Heart left ventricle (tissue), 13 donors: ENCODE measurements around the gene GET4.

ENCODE experiments used
- POLR2A ChIP-seq, 2 donors: fragments of 450-650 bp; IDR thresholded peaks; one replicate each; pipeline ENCODE4 v1.6.1; 2017; ENCODE audit warnings: antibody characterized with exemption in 2 of 2, mild to moderate bottlenecking in 2 of 2, moderate library complexity in 2 of 2
- TF ChIP-seq, protein P1 (sequence below), 12 donors: fragments of 200-600 bp; sonication (generic) in 4 of 12; IDR thresholded peaks; one replicate each; pipeline versions ENCODE4 v1.5.0 to v1.8.0; 2018 to 2022; ENCODE audit warnings: antibody characterized with exemption in 12 of 12, mild to moderate bottlenecking in 5 of 12
- donor health status: ischemic (EF 13 %, LVEDD 7.1; RV severe dilation, severe dysfunction).
- donor health status: DM: no; HTN: yes; CAD: no.
- donor health status: DM: no; HTN: no; CAD: no.
- donor health status: ischemic (EF 25% LVEDD 6.9; RV normal size, moderate dysfunction).
- donor health status: ischemic (EF 25% LVEDD 5.7; RV mildly dilated, moderate dysfunction).
- donor health status: ischemic (EF 35%, LVEDD 5.7; RV mildly dilated, moderate dysfunction).
- donor health status: nonischemic (EF 11% LVEDD 7.7; RV severe dilation, severe dysfunction).
- donor health status: DM: yes; HTN: yes; CAD: no.
- donor health status: PGD.
- donor health status: ischemic (EF 29% LVEDD 5.4; RV normal size, mild dysfunction).
- donor health status: nonischemic (EF 23%, LVEDD 6.1; RV moderate dilation, normal function).

DNA sequence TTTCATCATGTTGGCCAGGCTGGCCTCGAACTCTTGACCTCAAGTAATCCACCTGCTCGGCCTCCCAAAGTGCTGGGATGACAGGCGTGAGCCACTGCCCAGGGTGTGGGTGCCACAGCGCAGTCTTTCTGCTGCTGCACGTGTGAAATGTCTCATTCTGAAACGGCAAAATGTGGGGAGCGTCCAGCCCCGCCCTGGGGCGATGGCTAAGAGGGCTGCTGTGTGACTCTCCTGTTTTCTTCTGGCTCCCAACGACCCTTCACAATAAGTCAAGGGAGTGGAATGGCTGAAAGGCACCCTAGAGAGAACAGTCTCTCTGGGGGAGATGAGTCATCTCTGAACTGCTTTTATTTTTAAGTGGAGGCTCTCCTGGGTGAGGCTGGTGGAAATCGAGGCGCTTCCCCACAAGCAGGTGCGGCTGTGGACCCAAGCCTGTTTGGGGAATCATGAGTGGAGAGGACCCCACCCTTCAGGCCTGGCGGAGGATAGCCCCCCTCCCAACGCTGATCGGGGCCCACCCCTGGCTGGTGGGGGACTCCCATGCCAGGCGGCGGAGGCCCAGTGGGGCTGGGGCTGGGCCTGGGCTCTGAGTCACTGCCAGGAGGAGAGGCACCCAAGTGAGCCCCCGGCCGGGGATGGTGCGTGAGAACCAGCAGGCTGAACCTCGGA is 60.2 kb downstream of the GET4 start:
- TF ChIP-seq, protein P1, sequence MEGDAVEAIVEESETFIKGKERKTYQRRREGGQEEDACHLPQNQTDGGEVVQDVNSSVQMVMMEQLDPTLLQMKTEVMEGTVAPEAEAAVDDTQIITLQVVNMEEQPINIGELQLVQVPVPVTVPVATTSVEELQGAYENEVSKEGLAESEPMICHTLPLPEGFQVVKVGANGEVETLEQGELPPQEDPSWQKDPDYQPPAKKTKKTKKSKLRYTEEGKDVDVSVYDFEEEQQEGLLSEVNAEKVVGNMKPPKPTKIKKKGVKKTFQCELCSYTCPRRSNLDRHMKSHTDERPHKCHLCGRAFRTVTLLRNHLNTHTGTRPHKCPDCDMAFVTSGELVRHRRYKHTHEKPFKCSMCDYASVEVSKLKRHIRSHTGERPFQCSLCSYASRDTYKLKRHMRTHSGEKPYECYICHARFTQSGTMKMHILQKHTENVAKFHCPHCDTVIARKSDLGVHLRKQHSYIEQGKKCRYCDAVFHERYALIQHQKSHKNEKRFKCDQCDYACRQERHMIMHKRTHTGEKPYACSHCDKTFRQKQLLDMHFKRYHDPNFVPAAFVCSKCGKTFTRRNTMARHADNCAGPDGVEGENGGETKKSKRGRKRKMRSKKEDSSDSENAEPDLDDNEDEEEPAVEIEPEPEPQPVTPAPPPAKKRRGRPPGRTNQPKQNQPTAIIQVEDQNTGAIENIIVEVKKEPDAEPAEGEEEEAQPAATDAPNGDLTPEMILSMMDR (IDR thresholded peaks at IDR 0.05), result no peak
- no peak for TF ChIP-seq POLR2A (IDR thresholded peaks at IDR 0.05)
